HG02642 (cell line): ENCODE data around the gene SP7.
"Not testable (repeated sequence)": the region's sequence is repeated elsewhere in the genome, so short reads cannot be mapped to it uniquely, and the experiment has no call there.

Experiments used
- ATAC-seq: cut with Tn5 transposase; IDR thresholded peaks from one replicate; pipeline ENCODE4 v1.9.1; 2021; ENCODE audit warnings: mild to moderate bottlenecking; ENCODE audit not compliant: unreplicated experiment, poor library complexity

SP7 gene

GRCh38 chr12:53347905-53348304, 11.8 kb upstream of the SP7 start:
- no peak for ATAC-seq

GRCh38 chr12:53346491-53346890, 10.3 kb upstream of the SP7 start:
- no peak for ATAC-seq

- ATAC-seq, result no peak
These were observed 9.5 kb upstream of the SP7 start for GRCh38 chr12:53345486-53346188.

GRCh38 chr12:53344824-53345485, 8.8 kb upstream of the SP7 start:
- peak; percentile 60 for ATAC-seq

GRCh38 chr12:53344487-53344823, 8.3 kb upstream of the SP7 start:
- ATAC-seq, result no peak

- ATAC-seq, result no peak
These were observed 7.8 kb upstream of the SP7 start for GRCh38 chr12:53343969-53344368.

GRCh38 chr12:53343449-53343848, 7.3 kb upstream of the SP7 start:
- no peak for ATAC-seq

- ATAC-seq, result no peak
These were observed 4.2 kb upstream of the SP7 start for GRCh38 chr12:53340398-53340797.

- no peak for ATAC-seq
These were observed 2.8 kb upstream of the SP7 start for GRCh38 chr12:53338916-53339315.

- ATAC-seq, result no peak
These were observed 1.9 kb upstream of the SP7 start for GRCh38 chr12:53338017-53338416.

GRCh38 chr12:53334822-53335221, 1.3 kb downstream of the SP7 start:
- no peak for ATAC-seq

- no peak for ATAC-seq
These were observed 2.3 kb downstream of the SP7 start for GRCh38 chr12:53333845-53334244.

- no peak for ATAC-seq
These were observed 2.9 kb downstream of the SP7 start for GRCh38 chr12:53333289-53333688.

GRCh38 chr12:53332744-53333143, 3.4 kb downstream of the SP7 start:
- ATAC-seq, result no peak

- not testable (repeated sequence) for ATAC-seq
These were observed 3.8 kb downstream of the SP7 start for GRCh38 chr12:53332339-53332738.

- no peak for ATAC-seq
These were observed 5.5 kb downstream of the SP7 start for GRCh38 chr12:53330671-53331070.

- no peak for ATAC-seq
These were observed 8.1 kb downstream of the SP7 start for GRCh38 chr12:53328043-53328435.

GRCh38 chr12:53327435-53328042, 8.6 kb downstream of the SP7 start:
- no peak for ATAC-seq

GRCh38 chr12:53326460-53327185, 9.5 kb downstream of the SP7 start:
- no peak for ATAC-seq

GRCh38 chr12:53325511-53326061, 10.6 kb downstream of the SP7 start:
- ATAC-seq, result no peak
